Right lobe of liver (tissue), 6 donors: Measurements from ENCODE around the gene EBNA1BP2. TPM values are rescaled to one million over a fixed set of nuclear protein-coding genes. Genes with fewer than 3 reads are reported as not detected.

ENCODE experiments used
- ATAC-seq, 4 donors: fragments of 200-7000 bp; cut with Tn5 transposase; one replicate each; pipeline ENCODE4 v1.9.1; 2020; ENCODE audit warnings: mild to moderate bottlenecking in 4 of 4, moderate library complexity in 4 of 4
- DNase-seq, 3 donors: peaks; one replicate each; pipeline ENCODE4 v3.0.0-alpha.2; 2020
- H3K27ac ChIP-seq, 3 donors: fragments of 200-600 bp; one replicate each; pipeline ENCODE4 v1.8.0; 2022
- H3K27me3 ChIP-seq, 2 donors: fragments of 200-600 bp; one replicate each; pipeline ENCODE4 v1.8.0; 2022
- H3K36me3 ChIP-seq, 4 donors: fragments of 200-600 bp; sonication (generic) in 1 of 4; one replicate each; pipeline versions ENCODE4 v1.5.1 to v1.8.0; 2017 to 2022; ENCODE audit warnings: control low read depth in 1 of 4
- H3K4me1 ChIP-seq, 4 donors: fragments of 200-600 bp; sonication (generic) in 1 of 4; one replicate each; pipeline versions ENCODE4 v1.5.1 to v1.8.0; 2017 to 2022; ENCODE audit warnings: control low read depth in 1 of 4
- H3K4me3 ChIP-seq, 3 donors: fragments of 200-600 bp; one replicate each; pipeline ENCODE4 v1.8.0; 2022
- H3K9me3 ChIP-seq, 4 donors: fragments of 200-600 bp; sonication (generic) in 1 of 4; one replicate each; pipeline versions ENCODE4 v1.5.1 to v1.8.0; 2017 to 2022; ENCODE audit warnings: control low read depth in 1 of 4
- CTCF ChIP-seq, 4 donors: fragments of 200-600 bp in 3 of 4; fragments of 450-650 bp in 1 of 4; IDR thresholded peaks; one replicate each; pipeline versions ENCODE4 v1.5.1 to v1.8.0; 2016 to 2022; ENCODE audit warnings: antibody characterized with exemption in 4 of 4, mild to moderate bottlenecking in 2 of 4
- POLR2A ChIP-seq: fragments of 450-650 bp; IDR thresholded peaks from one replicate; pipeline ENCODE4 v1.6.1; 2017; ENCODE audit warnings: antibody characterized with exemption, mild to moderate bottlenecking
- WGBS: methylation state at CpG from one replicate; pipeline ENCODE4 v1.1.6; 2018; ENCODE audit warnings: low coverage, low lambda C conversion rate; ENCODE audit not compliant: insufficient coverage; ENCODE audit errors: missing lambda C conversion rate; 5-methylcytosine and 5-hydroxymethylcytosine counted together
- intact Hi-C, 2 donors: fragments of 100-400 bp; cut with DNase I; formaldehyde crosslinking; loops; one replicate each; pipeline versions ENCODE4 v1.11.2 to v1.14.1; 2022
- total RNA-seq, 6 experiments: library from RNA; depleted of rRNA in 2 of 6; stranded (reverse); fragments of >200 nt in 2 of 6; fragmentation: NEBNext Ultra II Directional in 3 of 6; extraction: Animal tissue kit (Norgen Biotek cat#: 25700) in 3 of 6; gene quantifications; one replicate each; pipeline versions ENCODE4 v1.1.0 to v1.2.4, GENCODE V29; 2016 to 2023
- donor health status: DM: no; HTN: yes; CAD: no.
- donor health status: DM: no; HTN: no; CAD: no.
- donor health status: DM: no; HTN: no; CAD: no.
- donor health status: DM: no; HTN: yes; CAD: no.
- donor health status: DM: no; HTN: yes; CAD: no.

Gene EBNA1BP2
- total RNA-seq, 6 experiments from 2014 or later = 45.7 to 108 (median 61.4) TPM

GRCh38 chr1:43137445-43138052 is 34.5 kb downstream of the EBNA1BP2 start:
- Histone ChIP-seq H3K36me3 (no peaks in the 10 kb centered on the region), H3K9me3 (no peaks in the 10 kb centered on the region), H3K27me3 (no peaks in the 10 kb centered on the region), H3K4me1 (no peaks in the 10 kb centered on the region), H3K4me3 (no peak overlapping the region), H3K27ac (no peak overlapping the region)
- intact Hi-C loops = no loop called here
- no peak for TF ChIP-seq CTCF (IDR thresholded peaks at IDR 0.05)
- TF ChIP-seq POLR2A = no peak
- WGBS = 72% methylated on average over 6 of the region's 7 CpGs
- ATAC-seq (no peak), DNase-seq (no peak)

GRCh38 chr1:43135857-43136781 is 36.0 kb downstream of the EBNA1BP2 start:
- Histone ChIP-seq H3K4me1 (no peaks in the 10 kb centered on the region), H3K27me3 (no peaks in the 10 kb centered on the region), H3K36me3 (no peaks in the 10 kb centered on the region), H3K27ac (no peak overlapping the region), H3K9me3 (no peaks in the 10 kb centered on the region), H3K4me3 (no peak overlapping the region)
- intact Hi-C loops = no loop called here
- WGBS = 63% methylated on average over 9 of the region's 9 CpGs
- ATAC-seq (no peak), DNase-seq (no peak)
- TF ChIP-seq CTCF (IDR thresholded peaks at IDR 0.05) (no peak), POLR2A (no peak)

GRCh38 chr1:43134640-43135039 is 37.5 kb downstream of the EBNA1BP2 start:
- H3K36me3 ChIP-seq = no peaks in the 10 kb centered on the region
- TF ChIP-seq POLR2A (no peak), CTCF (IDR thresholded peaks at IDR 0.05) (no peak)
- no peak overlapping the region for H3K27ac ChIP-seq
- DNase-seq (no peak), ATAC-seq (no peak)
- intact Hi-C loops = no loop called here
- H3K9me3 ChIP-seq = no peaks in the 10 kb centered on the region
- no peaks in the 10 kb centered on the region for H3K4me1 ChIP-seq
- no peak overlapping the region for H3K4me3 ChIP-seq
- H3K27me3 ChIP-seq = no peaks in the 10 kb centered on the region

GRCh38 chr1:43134068-43134467 is 38.0 kb downstream of the EBNA1BP2 start:
- TF ChIP-seq POLR2A (no peak), CTCF (IDR thresholded peaks at IDR 0.05) (no peak)
- intact Hi-C loops = no loop called here
- no peak for DNase-seq
- Histone ChIP-seq H3K27me3 (no peaks in the 10 kb centered on the region), H3K4me1 (no peaks in the 10 kb centered on the region), H3K27ac (no peak overlapping the region), H3K9me3 (no peaks in the 10 kb centered on the region), H3K4me3 (no peak overlapping the region), H3K36me3 (no peaks in the 10 kb centered on the region)
- WGBS = 29% methylated on average over 1 of the region's 1 CpG
- ATAC-seq = no peak
